Stimulated activated effector memory CD8-positive, alpha-beta T cell treated with anti-CD3 and anti-CD28 coated beads, Interleukin-12 subunit alpha, Interleukin-12 subunit beta, amount 100 ng/mL, for 72 hours (primary cell): ENCODE data around the gene RUNX3.

Experiments
- ATAC-seq: fragments of 150-1000 bp; cut with Tn5 transposase; 2 replicates; pipeline ENCODE4 v1.10.0; 2021
- DNase-seq, 2 donors: peaks; one replicate each; pipeline ENCODE4 v3.0.0; 2021 to 2022; ENCODE audit warnings: low spot score in 2 of 2
- H3K27ac Mint-ChIP-seq: one replicate; pipeline ENCODE4 v1.8.0; 2022; ENCODE audit warnings: mild to moderate bottlenecking, mixed read lengths
- H3K36me3 Mint-ChIP-seq: one replicate; pipeline ENCODE4 v1.8.0; 2022; ENCODE audit warnings: mild to moderate bottlenecking, mixed read lengths
- H3K4me1 Mint-ChIP-seq: one replicate; pipeline ENCODE4 v1.8.0; 2022; ENCODE audit warnings: mixed read lengths
- H3K4me3 Mint-ChIP-seq: one replicate; pipeline ENCODE4 v1.8.0; 2022; ENCODE audit warnings: mild to moderate bottlenecking, mixed read lengths
- H3K9me3 Mint-ChIP-seq: one replicate; pipeline ENCODE4 v1.8.0; 2022; ENCODE audit warnings: mixed read lengths

RUNX3 gene

GRCh38 chr1:24942789-24943188 is 12.7 kb upstream of the RUNX3 start:
- H3K36me3 Mint-ChIP-seq = peaks cover 100% of the 10 kb centered on the region
- DNase-seq = no peak
- no peak overlapping the region for H3K4me3 Mint-ChIP-seq
- H3K9me3 Mint-ChIP-seq = no peaks in the 10 kb centered on the region
- H3K4me1 Mint-ChIP-seq = peaks cover 68% of the 10 kb centered on the region
- H3K27ac Mint-ChIP-seq = peak overlapping the region; percentile 69
- no peak for ATAC-seq

- peak; percentile 29 for ATAC-seq
- peak overlapping the region; percentile 69 for H3K27ac Mint-ChIP-seq
- H3K36me3 Mint-ChIP-seq = peaks cover 100% of the 10 kb centered on the region
- no peak overlapping the region for H3K4me3 Mint-ChIP-seq
- DNase-seq = no peak
- no peaks in the 10 kb centered on the region for H3K9me3 Mint-ChIP-seq
- peaks cover 71% of the 10 kb centered on the region for H3K4me1 Mint-ChIP-seq
Observed at GRCh38 chr1:24941564-24941963, 11.5 kb upstream of the RUNX3 start.

GRCh38 chr1:24940231-24940630 is 10.2 kb upstream of the RUNX3 start:
- DNase-seq = no peak
- H3K27ac Mint-ChIP-seq = peak overlapping the region; percentile 48
- H3K9me3 Mint-ChIP-seq = no peaks in the 10 kb centered on the region
- ATAC-seq = no peak
- no peak overlapping the region for H3K4me3 Mint-ChIP-seq
- H3K4me1 Mint-ChIP-seq = peaks cover 68% of the 10 kb centered on the region
- H3K36me3 Mint-ChIP-seq = peaks cover 100% of the 10 kb centered on the region

GRCh38 chr1:24939675-24940193 is 9.7 kb upstream of the RUNX3 start:
- Mint-ChIP-seq H3K4me3 (no peak overlapping the region), H3K27ac (peak overlapping the region; percentile 48), H3K4me1 (peaks cover 70% of the 10 kb centered on the region), H3K36me3 (peaks cover 100% of the 10 kb centered on the region), H3K9me3 (no peaks in the 10 kb centered on the region)
- ATAC-seq (no peak), DNase-seq (no peak)

GRCh38 chr1:24939040-24939674 is 9.1 kb upstream of the RUNX3 start:
- Mint-ChIP-seq H3K27ac (peak overlapping the region; percentile 90), H3K4me3 (no peak overlapping the region), H3K36me3 (peaks cover 100% of the 10 kb centered on the region), H3K4me1 (peaks cover 70% of the 10 kb centered on the region), H3K9me3 (no peaks in the 10 kb centered on the region)
- no peak for ATAC-seq
- no peak for DNase-seq

- no peak for ATAC-seq
- Mint-ChIP-seq H3K9me3 (no peaks in the 10 kb centered on the region), H3K4me3 (no peak overlapping the region), H3K36me3 (peaks cover 100% of the 10 kb centered on the region), H3K27ac (peak overlapping the region; percentile 90), H3K4me1 (peaks cover 76% of the 10 kb centered on the region)
- DNase-seq = no peak
Observed at GRCh38 chr1:24938276-24938675, 8.2 kb upstream of the RUNX3 start.

GRCh38 chr1:24936684-24937083 is 6.6 kb upstream of the RUNX3 start:
- no peak overlapping the region for H3K4me3 Mint-ChIP-seq
- peaks cover 100% of the 10 kb centered on the region for H3K36me3 Mint-ChIP-seq
- H3K27ac Mint-ChIP-seq = peak overlapping the region; percentile 90
- H3K9me3 Mint-ChIP-seq = no peaks in the 10 kb centered on the region
- peaks cover 77% of the 10 kb centered on the region for H3K4me1 Mint-ChIP-seq
- DNase-seq (no peak), ATAC-seq (no peak)

- H3K4me1 Mint-ChIP-seq = peaks cover 75% of the 10 kb centered on the region
- no peak overlapping the region for H3K4me3 Mint-ChIP-seq
- no peaks in the 10 kb centered on the region for H3K9me3 Mint-ChIP-seq
- DNase-seq (no peak), ATAC-seq (no peak)
- H3K27ac Mint-ChIP-seq = peak overlapping the region; percentile 56
- peaks cover 100% of the 10 kb centered on the region for H3K36me3 Mint-ChIP-seq
Observed at GRCh38 chr1:24935615-24936484, 5.8 kb upstream of the RUNX3 start.

- Mint-ChIP-seq H3K36me3 (peaks cover 100% of the 10 kb centered on the region), H3K9me3 (no peaks in the 10 kb centered on the region), H3K4me1 (peaks cover 68% of the 10 kb centered on the region), H3K4me3 (no peak overlapping the region), H3K27ac (no peak overlapping the region)
- ATAC-seq = no peak
- DNase-seq = no peak
Observed at GRCh38 chr1:24935196-24935526, 5.1 kb upstream of the RUNX3 start.

GRCh38 chr1:24934310-24935195 is 4.5 kb upstream of the RUNX3 start:
- H3K36me3 Mint-ChIP-seq = peaks cover 95% of the 10 kb centered on the region
- no peak for DNase-seq
- H3K4me1 Mint-ChIP-seq = peaks cover 62% of the 10 kb centered on the region
- ATAC-seq = no peak
- peak overlapping the region; percentile 86 for H3K27ac Mint-ChIP-seq
- H3K4me3 Mint-ChIP-seq = peak overlapping the region; percentile 67
- no peaks in the 10 kb centered on the region for H3K9me3 Mint-ChIP-seq

GRCh38 chr1:24933468-24933867 is 3.4 kb upstream of the RUNX3 start:
- Mint-ChIP-seq H3K4me3 (peak overlapping the region; percentile 67), H3K27ac (peak overlapping the region; percentile 86), H3K36me3 (peaks cover 95% of the 10 kb centered on the region), H3K4me1 (peaks cover 54% of the 10 kb centered on the region), H3K9me3 (no peaks in the 10 kb centered on the region)
- ATAC-seq = no peak
- no peak for DNase-seq

- Mint-ChIP-seq H3K4me3 (peak overlapping the region; percentile 67), H3K27ac (peak overlapping the region; percentile 86), H3K36me3 (peaks cover 95% of the 10 kb centered on the region), H3K9me3 (no peaks in the 10 kb centered on the region), H3K4me1 (peaks cover 50% of the 10 kb centered on the region)
- DNase-seq (no peak), ATAC-seq (no peak)
Observed at GRCh38 chr1:24932725-24933294, 2.7 kb upstream of the RUNX3 start.

- ATAC-seq (peak; percentile 25), DNase-seq (peak; percentile 74 to 81)
- Mint-ChIP-seq H3K36me3 (peaks cover 95% of the 10 kb centered on the region), H3K4me1 (peaks cover 50% of the 10 kb centered on the region), H3K27ac (peak overlapping the region; percentile 86), H3K4me3 (peak overlapping the region; percentile 67), H3K9me3 (no peaks in the 10 kb centered on the region)
Observed at GRCh38 chr1:24932284-24932683, 2.2 kb upstream of the RUNX3 start.

- Mint-ChIP-seq H3K4me1 (peaks cover 50% of the 10 kb centered on the region), H3K4me3 (peak overlapping the region; percentile 92), H3K9me3 (no peaks in the 10 kb centered on the region), H3K36me3 (peaks cover 95% of the 10 kb centered on the region), H3K27ac (peak overlapping the region; percentile 83)
- ATAC-seq (no peak), DNase-seq (no peak)
Observed at GRCh38 chr1:24931468-24932231, 1.6 kb upstream of the RUNX3 start.
